Measurements from ENCODE around the gene CUX1. TPM values are rescaled to one million over a fixed set of nuclear protein-coding genes. Genes with fewer than 3 reads are reported as not detected.

Gene CUX1
- total RNA-seq, 1 donor from 2014 or later = 33.3 TPM

- intact Hi-C loops (cut with micrococcal nuclease) = no loop called here
These were observed 116.3 kb downstream of the CUX1 start for GRCh38 chr7:101933688-101934121.

DNA sequence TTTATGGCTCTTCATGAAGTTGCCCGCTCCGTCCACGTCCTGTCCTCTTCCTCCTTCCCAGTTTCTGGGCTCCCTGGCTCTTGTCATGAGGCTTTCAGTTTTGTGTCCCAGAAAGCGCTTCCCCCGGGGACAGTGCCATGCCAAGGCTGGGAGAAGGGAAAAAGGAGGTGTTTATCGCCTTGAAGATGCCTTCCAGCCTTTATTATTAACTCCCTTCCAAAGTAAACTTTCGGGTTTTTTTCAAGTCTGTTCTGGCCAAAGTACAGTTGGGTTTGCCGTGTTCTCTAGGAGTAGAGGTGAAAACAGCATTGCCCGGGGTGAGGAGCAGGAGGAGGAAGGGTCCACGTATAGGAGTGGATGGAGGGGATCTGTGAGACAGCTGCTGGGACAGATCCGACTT, 117.2 kb downstream of the CUX1 start:
- intact Hi-C loops (cut with micrococcal nuclease) = no loop called here

GRCh38 chr7:101935521-101936141, 118.2 kb downstream of the CUX1 start:
- intact Hi-C loops (cut with micrococcal nuclease) = no loop called here

DNA sequence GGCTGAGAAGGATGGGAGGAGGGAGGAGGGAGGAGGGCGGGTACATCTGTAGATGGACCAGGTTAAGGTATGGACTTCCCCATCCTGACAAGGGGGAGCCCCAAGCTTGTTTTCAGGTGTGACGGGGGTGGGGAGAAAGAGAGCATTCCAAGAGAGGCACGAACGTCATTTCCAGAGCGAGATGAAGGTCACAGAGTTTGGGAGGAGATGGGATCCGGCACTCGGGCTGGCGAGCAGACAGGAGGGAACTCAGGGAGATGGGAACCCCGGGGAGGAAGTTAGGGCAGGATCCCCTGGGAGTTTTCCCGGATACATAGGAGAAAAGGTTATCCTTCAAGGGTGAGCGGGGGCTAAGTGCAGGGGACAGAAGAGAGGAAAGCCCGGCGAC, 118.8 kb downstream of the CUX1 start:
- intact Hi-C loops (cut with micrococcal nuclease) = no loop called here

GRCh38 chr7:101936611-101937231, 119.3 kb downstream of the CUX1 start:
- intact Hi-C loops (cut with micrococcal nuclease) = no loop called here

DNA sequence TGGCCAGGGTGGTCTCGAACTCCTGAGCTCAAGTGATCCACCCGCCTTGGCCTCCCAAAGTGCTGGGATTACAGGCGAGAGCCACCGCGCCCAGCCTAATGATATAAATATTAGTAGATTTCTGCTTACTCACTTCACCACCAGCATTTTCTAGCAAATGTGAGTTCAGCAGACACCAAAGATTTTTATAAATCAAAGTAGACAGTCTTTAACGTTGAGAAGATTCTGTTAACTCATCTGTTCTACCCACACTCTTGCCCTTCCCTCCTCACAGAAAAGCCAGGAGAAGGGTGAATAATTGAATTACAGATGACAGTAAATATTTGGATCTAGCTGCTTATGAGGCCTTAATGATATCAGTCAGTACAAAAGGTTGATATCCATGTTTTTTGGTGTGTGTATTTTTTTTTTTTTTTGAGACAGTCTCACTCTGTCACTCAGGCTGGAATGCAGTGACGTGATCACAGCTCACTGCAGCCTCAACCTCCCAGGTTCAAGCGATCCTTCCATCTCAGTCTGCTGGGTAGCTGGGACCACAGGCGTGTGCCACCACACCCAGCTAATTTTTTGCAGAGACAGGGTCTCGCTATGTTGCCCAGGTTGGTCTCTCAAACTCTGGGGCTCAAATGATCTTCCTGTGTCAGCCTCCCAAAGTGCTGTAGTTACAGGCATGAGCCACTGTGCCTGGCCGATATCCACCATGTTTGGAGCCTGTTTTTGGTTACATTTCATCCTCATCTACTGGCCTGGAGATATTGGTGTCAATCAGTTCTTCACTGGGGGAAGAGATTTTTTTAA, 120.5 kb downstream of the CUX1 start:
- intact Hi-C loops (cut with micrococcal nuclease) = no loop called here

DNA sequence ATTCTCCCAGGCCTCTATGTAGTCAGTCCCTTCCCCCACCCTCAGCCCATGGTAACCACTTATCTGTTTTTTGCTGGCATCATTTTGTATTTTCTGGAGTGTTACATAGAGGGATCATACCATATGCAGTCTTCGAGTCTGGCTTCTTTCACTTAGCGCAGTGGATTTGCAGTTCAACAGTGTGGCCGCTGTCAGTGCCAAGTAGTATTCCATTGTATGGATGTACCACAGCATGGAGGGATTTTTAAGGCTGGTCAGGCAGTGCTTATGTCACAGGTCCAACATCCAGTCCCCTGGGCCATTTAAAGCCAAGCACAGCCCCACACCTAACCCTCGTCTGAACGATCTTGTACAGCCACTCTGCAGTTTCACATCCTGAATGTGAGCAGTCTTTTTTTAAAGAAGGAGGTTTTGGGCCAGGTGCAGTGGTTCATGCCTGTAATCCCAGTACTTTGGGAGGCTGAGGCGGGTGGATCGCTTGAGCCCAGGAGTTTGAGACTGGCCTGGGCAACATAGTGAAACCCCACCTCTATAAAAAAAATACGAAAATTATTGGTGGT, 121.8 kb downstream of the CUX1 start:
- intact Hi-C loops (cut with micrococcal nuclease) = no loop called here

- intact Hi-C loops (cut with micrococcal nuclease) = no loop called here
These were observed 122.7 kb downstream of the CUX1 start for GRCh38 chr7:101940151-101940550.

- intact Hi-C loops (cut with micrococcal nuclease) = no loop called here
These were observed 123.4 kb downstream of the CUX1 start for GRCh38 chr7:101940830-101941229.

DNA sequence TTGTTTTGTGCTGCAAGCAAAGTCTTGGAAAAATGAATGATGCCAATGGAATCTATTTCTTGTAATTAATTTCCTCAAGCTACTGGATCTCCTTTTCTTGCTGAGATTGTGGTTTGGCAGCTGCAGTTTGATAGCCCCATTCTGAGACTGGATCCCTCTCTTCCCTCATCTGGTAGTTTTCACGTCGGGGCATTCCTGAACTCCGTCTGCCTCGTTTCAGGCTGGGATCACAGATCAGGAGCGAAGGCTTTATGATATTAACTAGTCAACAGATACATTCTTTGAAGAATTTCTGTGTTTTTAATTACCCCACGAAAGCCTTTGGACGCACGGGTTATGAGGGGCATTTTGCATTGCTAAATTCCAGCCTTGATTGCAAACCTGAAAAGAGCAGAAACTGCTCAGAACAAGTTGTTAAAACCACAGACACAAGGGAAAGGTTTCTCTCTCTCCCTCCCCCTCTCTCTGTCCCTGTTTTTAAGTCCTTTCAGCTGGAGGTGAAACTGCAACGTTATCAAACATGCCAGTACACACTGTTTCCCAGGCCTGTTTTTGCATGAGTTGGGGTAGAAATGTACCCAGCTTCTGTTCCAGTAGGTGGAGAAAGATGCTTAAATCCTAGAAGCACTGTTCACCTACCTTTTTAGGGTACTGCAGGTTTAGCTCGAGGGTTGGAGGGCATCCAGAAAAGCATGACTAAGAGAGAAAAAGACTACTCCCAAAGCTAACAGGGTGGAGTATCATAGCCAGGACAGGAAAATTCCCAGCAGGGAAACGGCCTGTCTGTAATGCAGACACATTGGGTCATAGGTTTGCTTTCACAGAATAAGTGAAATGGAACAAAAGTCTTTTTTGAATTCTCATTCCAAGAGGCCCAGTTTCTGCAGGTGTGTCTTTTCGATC, 124.3 kb downstream of the CUX1 start:
- intact Hi-C loops (cut with micrococcal nuclease) = no loop called here

DNA sequence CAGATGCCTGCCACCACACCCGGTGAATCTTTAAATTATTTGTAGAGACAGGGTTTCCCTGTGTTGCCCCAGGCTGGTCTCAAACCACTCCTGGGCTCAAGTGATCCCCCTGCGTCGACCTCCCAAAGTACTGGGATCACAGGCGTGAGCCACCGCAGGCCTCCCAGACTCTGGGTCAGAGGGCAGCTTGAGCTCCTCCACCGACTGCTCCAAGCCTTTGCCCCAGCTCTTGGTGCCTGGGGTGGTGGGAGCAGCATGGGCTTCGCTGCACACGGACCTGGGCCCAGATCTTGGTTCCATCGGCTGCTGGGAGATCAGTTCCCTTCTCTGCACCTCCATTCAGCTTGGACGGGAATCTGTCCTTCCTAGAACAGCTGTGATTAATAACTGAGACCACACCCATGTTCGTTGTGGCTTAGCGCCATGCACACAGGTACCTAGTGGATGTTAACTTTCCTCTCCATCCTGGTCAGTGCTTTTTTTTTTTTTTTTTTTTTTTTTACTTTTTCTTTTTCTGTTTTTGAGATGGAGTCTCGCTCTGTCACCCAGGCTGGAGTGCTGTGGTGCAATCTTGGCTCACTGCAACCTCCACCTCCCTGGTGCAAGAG, 125.3 kb downstream of the CUX1 start:
- intact Hi-C loops (cut with micrococcal nuclease) = no loop called here

- intact Hi-C loops (cut with micrococcal nuclease) = no loop called here
These were observed 125.9 kb downstream of the CUX1 start for GRCh38 chr7:101943306-101943705.

DNA sequence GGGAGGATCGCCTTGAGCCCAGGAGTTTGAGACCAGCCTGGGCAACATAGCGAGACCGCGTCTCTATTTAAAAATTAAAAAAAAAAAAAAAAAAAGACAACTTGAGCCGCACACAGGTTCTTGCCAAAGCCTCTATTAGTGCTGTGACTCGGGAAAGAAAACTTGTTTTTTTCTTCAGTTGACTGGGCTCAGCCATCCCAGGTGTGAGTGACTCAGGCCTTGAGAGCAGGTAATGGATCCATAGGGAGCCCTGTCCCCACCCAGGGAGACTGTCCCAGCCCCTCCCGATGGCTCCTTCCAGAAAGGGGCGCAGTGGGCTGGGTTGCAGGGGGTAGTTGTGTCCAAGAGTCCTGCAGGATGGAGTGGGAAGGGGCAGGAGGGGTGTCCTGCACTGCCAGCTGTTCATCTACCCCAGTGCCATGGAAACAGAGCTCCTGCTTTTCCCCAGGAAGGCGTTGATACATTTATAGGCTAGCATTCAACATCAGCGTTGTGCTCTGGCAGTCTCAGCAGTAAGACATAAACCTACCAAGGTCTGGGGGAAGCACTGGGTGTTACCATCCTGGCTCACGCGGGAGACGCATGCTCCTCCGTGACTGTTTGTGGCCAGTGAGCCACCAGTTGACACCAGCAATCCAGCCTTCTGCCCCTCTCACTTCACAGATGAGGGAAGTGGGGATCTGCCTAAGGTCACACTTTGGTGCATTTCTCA, 126.6 kb downstream of the CUX1 start:
- intact Hi-C loops (cut with micrococcal nuclease) = no loop called here

- intact Hi-C loops (cut with micrococcal nuclease) = no loop called here
These were observed 127.2 kb downstream of the CUX1 start for GRCh38 chr7:101944611-101945010.

GRCh38 chr7:101945034-101945758, 127.8 kb downstream of the CUX1 start:
- intact Hi-C loops (cut with micrococcal nuclease) = no loop called here

DNA sequence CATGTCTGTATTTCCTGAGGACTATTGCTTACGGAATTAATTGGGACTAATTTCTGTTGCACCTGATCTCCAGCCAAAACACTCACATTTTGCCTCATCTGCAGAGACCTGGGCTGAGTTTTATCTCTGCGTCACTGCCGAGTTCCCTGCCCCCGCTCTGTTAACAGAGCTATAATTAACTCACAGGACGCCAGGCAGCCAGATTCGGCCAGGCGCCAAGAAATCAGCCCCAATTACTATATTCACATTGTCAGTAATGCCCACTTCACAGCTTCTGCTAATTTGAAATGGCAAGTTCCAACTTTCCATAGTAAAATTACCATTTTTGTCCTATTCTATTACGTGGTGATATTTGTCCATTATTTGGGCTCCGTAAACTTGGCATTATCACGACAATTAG, 130.5 kb downstream of the CUX1 start:
- intact Hi-C loops (cut with micrococcal nuclease) = no loop called here

DNA sequence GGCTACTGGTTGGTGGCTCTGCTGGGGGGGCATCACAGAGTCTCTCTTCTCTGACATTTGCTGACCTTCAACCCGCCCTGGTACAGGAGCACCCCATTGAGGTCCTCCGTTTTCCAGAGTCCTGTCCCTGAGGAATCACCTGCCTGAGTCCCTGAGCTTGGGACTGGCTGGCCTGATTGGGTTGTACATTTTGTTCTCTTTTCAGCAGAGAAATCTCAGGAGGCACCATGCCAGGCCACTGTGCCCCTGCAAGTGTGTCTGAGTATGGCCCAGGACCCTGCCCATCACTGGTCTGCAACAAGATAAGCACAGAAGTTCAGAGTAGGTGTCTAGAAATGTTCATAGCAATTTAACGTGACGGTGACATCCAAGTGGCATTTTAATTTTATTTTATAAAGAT, 131.2 kb downstream of the CUX1 start:
- intact Hi-C loops (cut with micrococcal nuclease) = no loop called here

DNA sequence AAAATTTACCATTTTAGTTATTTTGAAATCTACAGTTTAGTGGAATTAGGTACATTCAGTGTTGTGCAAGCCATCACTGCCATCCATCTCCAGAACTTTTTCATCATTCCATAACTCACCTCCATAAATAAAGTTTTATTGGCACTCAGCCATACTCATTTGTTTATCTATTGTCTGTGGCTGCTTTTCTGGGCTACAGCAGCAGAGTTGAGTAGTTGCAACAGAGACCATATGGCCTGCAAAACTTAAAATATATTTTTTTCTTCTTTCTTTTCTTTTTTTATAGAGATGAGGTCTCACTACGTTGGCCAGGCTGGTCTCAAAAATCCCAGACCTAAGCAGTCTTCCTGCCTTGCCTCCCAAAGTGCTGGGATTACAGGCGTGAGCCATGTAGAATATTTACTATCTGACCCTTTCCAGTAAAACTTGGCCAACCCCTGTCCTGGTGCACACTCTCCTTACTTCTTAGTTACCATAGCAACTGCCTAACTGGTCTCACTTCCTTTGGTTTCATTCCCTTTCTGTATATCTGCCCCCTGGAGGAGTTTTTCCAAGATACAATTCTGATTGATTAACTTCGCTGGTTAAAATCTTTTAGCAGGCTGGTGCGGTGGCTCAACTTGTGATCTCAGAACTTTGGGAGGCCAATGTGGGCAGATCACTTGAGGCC, 133.2 kb downstream of the CUX1 start:
- intact Hi-C loops (cut with micrococcal nuclease) = no loop called here

- intact Hi-C loops (cut with micrococcal nuclease) = no loop called here
These were observed 134.3 kb downstream of the CUX1 start for GRCh38 chr7:101951757-101952156.

Data from T-helper 2 cell treated with Interferon-gamma antibody and Interleukin-4, amounts not matched to agents 100 ng/mL and 5 ng/mL, for 36 hours (primary cell).